Esophagus squamous epithelium (tissue), 5 donors: Measurements from ENCODE around the gene ZSCAN25. TPM values are rescaled to one million over a fixed set of nuclear protein-coding genes. Genes with fewer than 3 reads are reported as not detected.

Experiments
- DNase-seq: peaks from one replicate; lab custom pipeline; 2025; lab: John Stamatoyannopoulos, UW
- H3K27ac ChIP-seq, 4 donors: fragments of 200-600 bp; sonication (generic); one replicate each; pipeline ENCODE4 v1.5.1; 2016 to 2019; ENCODE audit warnings: mild to moderate bottlenecking in 1 of 4
- H3K27me3 ChIP-seq, 4 donors: fragments of 200-600 bp; sonication (generic); 1 replicate in 3 of 4; 2 replicates in 1 of 4; pipeline versions ENCODE4 v1.5.1 to v1.6.0; 2017 to 2021; ENCODE audit warnings: antibody characterized with exemption in 1 of 4
- H3K36me3 ChIP-seq, 3 donors: fragments of 200-600 bp; sonication (generic); one replicate each; pipeline ENCODE4 v1.5.1; 2016 to 2019
- H3K4me1 ChIP-seq, 3 donors: fragments of 200-600 bp; sonication (generic); one replicate each; pipeline ENCODE4 v1.5.1; 2017 to 2019
- H3K4me3 ChIP-seq, 4 donors: fragments of 200-600 bp; sonication (generic); 1 replicate in 3 of 4; 2 replicates in 1 of 4; pipeline ENCODE4 v1.5.1; 2016 to 2019; ENCODE audit warnings: mild to moderate bottlenecking in 2 of 4, moderate library complexity in 1 of 4
- H3K9me3 ChIP-seq, 3 donors: fragments of 200-600 bp; sonication (generic); one replicate each; pipeline ENCODE4 v1.5.1; 2016 to 2019
- CTCF ChIP-seq, 6 experiments: fragments of 450-650 bp in 4 of 6; fragments of 200-600 bp in 2 of 6; sonication (generic) in 2 of 6; IDR thresholded peaks; one replicate each; pipeline ENCODE4 v1.5.1; 2016 to 2019; ENCODE audit warnings: antibody characterized with exemption in 6 of 6, mild to moderate bottlenecking in 4 of 6, moderate library complexity in 4 of 6
- POLR2A ChIP-seq, 4 donors: fragments of 450-650 bp; IDR thresholded peaks; one replicate each; pipeline ENCODE4 v1.6.1; 2017; ENCODE audit warnings: antibody characterized with exemption in 4 of 4, mild to moderate bottlenecking in 4 of 4, moderate library complexity in 3 of 4
- WGBS, 2 donors: methylation state at CpG; one replicate each; pipeline ENCODE4 v1.1.5; 2018; 5-methylcytosine and 5-hydroxymethylcytosine counted together
- intact Hi-C: fragments of 100-400 bp; cut with DNase I; formaldehyde crosslinking; loops from one replicate; pipeline ENCODE4 v1.15.0; 2022
- total RNA-seq, 4 donors: library from RNA; depleted of rRNA; stranded (reverse); fragments of >200 nt; gene quantifications; one replicate each; pipeline ENCODE4 v1.1.0, GENCODE V29; 2016
- donor health status: DM: yes; HTN: yes; CAD: no.

ZSCAN25 gene
- total RNA-seq, 4 donors from 2014 or later: 8.0 to 19.1 (median 14.9) TPM

GRCh38 chr7:99623702-99624447 lies 7.1 kb downstream of the ZSCAN25 start:
- no peak for TF ChIP-seq POLR2A (IDR thresholded peaks at IDR 0.05)
- TF ChIP-seq CTCF (IDR thresholded peaks at IDR 0.05): no peak
- no peaks in the 10 kb centered on the region for H3K27me3 ChIP-seq
- DNase-seq: no peak
- H3K27ac ChIP-seq: peak overlapping the region in 3 of 4 donors; percentile 36 to 59 (median 56)
- no peaks in the 10 kb centered on the region for H3K9me3 ChIP-seq
- H3K4me3 ChIP-seq: no peak overlapping the region
- intact Hi-C loops: no loop called here
- H3K4me1 ChIP-seq: peaks cover 6 to 22% (median 9%) of the 10 kb centered on the region in 3 donors
- peaks cover 41 to 100% (median 51%) of the 10 kb centered on the region in 3 donors for H3K36me3 ChIP-seq
- 73 to 74% methylated on average over 4 to 7 of the region's 9 CpGs for WGBS, 2 donors

GRCh38 chr7:99624484-99624883 lies 7.7 kb downstream of the ZSCAN25 start:
- no peak for TF ChIP-seq POLR2A (IDR thresholded peaks at IDR 0.05)
- no peak for TF ChIP-seq CTCF (IDR thresholded peaks at IDR 0.05)
- peaks cover 6 to 26% (median 9%) of the 10 kb centered on the region in 3 donors for H3K4me1 ChIP-seq
- no peak overlapping the region for H3K27ac ChIP-seq
- 86 to 90% methylated on average over 16 of the region's 16 CpGs for WGBS, 2 donors
- peaks cover 42 to 100% (median 55%) of the 10 kb centered on the region in 3 donors for H3K36me3 ChIP-seq
- no peak for DNase-seq
- intact Hi-C loops: no loop called here
- H3K27me3 ChIP-seq: no peaks in the 10 kb centered on the region
- no peaks in the 10 kb centered on the region for H3K9me3 ChIP-seq
- no peak overlapping the region for H3K4me3 ChIP-seq

- no peak overlapping the region for H3K27ac ChIP-seq
- peaks cover 6 to 33% (median 9%) of the 10 kb centered on the region in 3 donors for H3K4me1 ChIP-seq
- intact Hi-C loops: no loop called here
- TF ChIP-seq CTCF (IDR thresholded peaks at IDR 0.05): no peak
- no peak for TF ChIP-seq POLR2A (IDR thresholded peaks at IDR 0.05)
- H3K4me3 ChIP-seq: no peak overlapping the region
- WGBS, 2 donors: 94% methylated on average over 5 of the region's 5 CpGs
- no peaks in the 10 kb centered on the region for H3K9me3 ChIP-seq
- DNase-seq: no peak
- H3K36me3 ChIP-seq: peaks cover 50 to 100% (median 57%) of the 10 kb centered on the region in 3 donors
- no peaks in the 10 kb centered on the region for H3K27me3 ChIP-seq
These were observed 8.6 kb downstream of the ZSCAN25 start for GRCh38 chr7:99625321-99625720.

GRCh38 chr7:99625961-99626360 lies 9.2 kb downstream of the ZSCAN25 start:
- no peak for DNase-seq
- Histone ChIP-seq H3K36me3 (peaks cover 52 to 100% (median 59%) of the 10 kb centered on the region in 3 donors), H3K4me1 (peaks cover 6 to 39% (median 10%) of the 10 kb centered on the region in 3 donors), H3K27ac (no peak overlapping the region), H3K9me3 (no peaks in the 10 kb centered on the region), H3K4me3 (no peak overlapping the region), H3K27me3 (no peaks in the 10 kb centered on the region)
- TF ChIP-seq POLR2A (IDR thresholded peaks at IDR 0.05): no peak
- no peak for TF ChIP-seq CTCF (IDR thresholded peaks at IDR 0.05)
- intact Hi-C loops: no loop called here
- 92 to 94% methylated on average over 4 of the region's 4 CpGs for WGBS, 2 donors

GRCh38 chr7:99626661-99627060 lies 9.9 kb downstream of the ZSCAN25 start:
- no peaks in the 10 kb centered on the region for H3K27me3 ChIP-seq
- H3K4me3 ChIP-seq: no peak overlapping the region
- no peak overlapping the region for H3K27ac ChIP-seq
- no peaks in the 10 kb centered on the region for H3K9me3 ChIP-seq
- WGBS, 2 donors: 79 to 80% methylated on average over 1 of the region's 1 CpG
- no peak for DNase-seq
- H3K4me1 ChIP-seq: peaks cover 6 to 46% (median 15%) of the 10 kb centered on the region in 3 donors
- TF ChIP-seq CTCF (IDR thresholded peaks at IDR 0.05): no peak
- no peak for TF ChIP-seq POLR2A (IDR thresholded peaks at IDR 0.05)
- intact Hi-C loops: no loop called here
- peaks cover 46 to 100% (median 55%) of the 10 kb centered on the region in 3 donors for H3K36me3 ChIP-seq
